ENCODE data around the gene THNSL1. TPM values are rescaled to one million over a fixed set of nuclear protein-coding genes. Genes with fewer than 3 reads are reported as not detected.
A peak's percentile ranks its signal among the peaks of the same experiment; 100 is the strongest.

Gene THNSL1
- total and polyA plus RNA-seq, 9 of the 15 experiments (the other 6 are each of a cell fraction or from before 2014, with no cell fraction given), result 4.5 to 8.6 (median 6.3) TPM

DNA sequence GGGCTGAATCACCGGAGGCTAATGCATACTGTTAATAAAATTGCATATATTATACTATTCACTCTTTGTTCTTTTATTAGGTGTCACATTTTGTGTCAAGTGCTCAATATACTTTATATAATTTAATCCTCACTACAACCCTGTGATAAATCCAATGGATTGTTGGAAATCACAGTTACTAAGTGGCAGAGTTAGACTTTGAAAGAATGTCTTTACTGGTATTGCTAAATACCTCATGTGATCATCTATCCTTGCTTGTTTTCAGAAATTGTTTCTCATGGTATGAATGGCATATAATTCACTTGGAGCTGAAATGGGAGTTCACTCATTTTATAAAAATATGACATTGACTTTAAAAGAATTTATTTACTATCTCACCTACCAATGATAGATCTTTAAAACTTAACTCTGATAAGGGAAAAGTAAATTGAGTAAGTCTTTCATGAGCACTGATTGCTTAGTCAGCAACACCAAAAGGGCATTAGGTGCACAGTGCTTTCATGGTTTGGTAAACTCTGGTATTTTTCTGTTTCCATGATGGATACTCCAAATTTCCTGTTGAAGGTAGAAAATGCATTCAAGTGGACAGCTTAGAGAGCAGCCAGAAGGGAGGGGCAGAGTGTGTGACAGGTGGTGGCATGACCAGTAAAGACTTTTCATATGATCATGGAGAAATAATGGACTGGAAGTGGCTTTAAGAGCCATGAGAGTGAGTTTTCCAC is 23.0 kb upstream of the THNSL1 start:
- Histone ChIP-seq H3K9me1 (ENCODE audit: control insufficient read depth, insufficient read depth, low read length) (no peaks in the 10 kb centered on the region), H3K27ac (ENCODE audit: extremely low read depth, low read depth, low read length) (no peak overlapping the region), H4K20me1 (replicated peaks; ENCODE audit: control insufficient read depth, insufficient read depth, low read length) (no peaks in the 10 kb centered on the region), H2AFZ (ENCODE audit: low read depth, low read length) (no peak overlapping the region), H3K4me2 (ENCODE audit: insufficient read depth, low read length) (no peak overlapping the region), H3K4me3 (no peak overlapping the region), H3K27me3 (ENCODE audit: control insufficient read depth in 2 of 2, insufficient read depth in 2 of 2, low read length in 2 of 2) (no peaks in the 10 kb centered on the region), H3K9me3 (replicated peaks; ENCODE audit: control insufficient read depth, insufficient read depth, low read depth, low read length) (no peaks in the 10 kb centered on the region), H3K4me1 (replicated peaks in 1 of 2; ENCODE audit: control insufficient read depth in 2 of 2, insufficient read depth in 2 of 2, low read length in 2 of 2) (peaks cover 9 to 11% of the 10 kb centered on the region in 2 experiments), H3K9ac (ENCODE audit: insufficient read depth in 1 of 2, low read depth in 2 of 2, low read length in 2 of 2) (no peak overlapping the region), H3K79me2 (ENCODE audit: control insufficient read depth, insufficient read depth, low read length) (no peaks in the 10 kb centered on the region), H3K36me3 (ENCODE audit: control insufficient read depth, insufficient read depth, low read length) (no peaks in the 10 kb centered on the region)
- ATAC-seq (no peak), FAIRE-seq (peak; percentile 15), DNase-seq (ENCODE audit: extremely low read depth in 1 of 4, low spot score in 3 of 4) (no peak)
- BruUV-seq (replicated peaks), result no TSS peak
- 91% methylated on average over 1 of the region's 1 CpG for WGBS (ENCODE audit: insufficient coverage, low coverage, missing lambda C conversion rate)
- ChIA-PET CTCF (ENCODE audit: low intra/inter-chr PET ratio) (interaction anchor here (0.7 kb wide), 1 partner anchor 346 kb away, joined by 4 read pairs; no protein-coding TSS in a partner anchor), POLR2A (no interaction called here)
- in situ Hi-C loops (cut with MboI), result no loop called here
- intact Hi-C loops (cut with micrococcal nuclease), result no loop called here
- TF ChIP-seq KDM1A (IDR thresholded peaks at IDR 0.05) (0 out of 4 replicates have a peak, but pooled peaks of 1 of the 2 experiments have one; percentile 22), C11orf30 (IDR thresholded peaks at IDR 0.05; ENCODE audit: low read depth) (peak; percentile 77), SMARCC2 (IDR thresholded peaks at IDR 0.05; ENCODE audit: low read depth) (no peak), ERF (CRISPR knock-in tag; IDR thresholded peaks at IDR 0.05) (no peak), RFX5 (IDR thresholded peaks at IDR 0.05; ENCODE audit: low read depth, low read length) (no peak), MEF2A (IDR thresholded peaks at IDR 0.05; ENCODE audit: control insufficient read depth, low read depth, low read length) (no peak), ZNF175 (CRISPR knock-in tag; IDR thresholded peaks at IDR 0.05; ENCODE audit: low read depth) (no peak), ZNF316 (IDR thresholded peaks at IDR 0.05) (peak; percentile 82), SRSF1 (IDR thresholded peaks at IDR 0.05; ENCODE audit: low read depth, low read length) (no peak), ATF4 (CRISPR knock-in tag; IDR thresholded peaks at IDR 0.05) (no peak), CBX8 (IDR thresholded peaks at IDR 0.05; ENCODE audit: borderline replicate concordance, extremely low read depth, low read depth, low read length, poor library complexity, severe bottlenecking) (no peak), PHF21A (IDR thresholded peaks at IDR 0.05; ENCODE audit: borderline replicate concordance, low read depth) (no peak), ZNF140 (CRISPR knock-in tag; IDR thresholded peaks at IDR 0.05) (no peak)
- TF ChIP-seq, protein P1, sequence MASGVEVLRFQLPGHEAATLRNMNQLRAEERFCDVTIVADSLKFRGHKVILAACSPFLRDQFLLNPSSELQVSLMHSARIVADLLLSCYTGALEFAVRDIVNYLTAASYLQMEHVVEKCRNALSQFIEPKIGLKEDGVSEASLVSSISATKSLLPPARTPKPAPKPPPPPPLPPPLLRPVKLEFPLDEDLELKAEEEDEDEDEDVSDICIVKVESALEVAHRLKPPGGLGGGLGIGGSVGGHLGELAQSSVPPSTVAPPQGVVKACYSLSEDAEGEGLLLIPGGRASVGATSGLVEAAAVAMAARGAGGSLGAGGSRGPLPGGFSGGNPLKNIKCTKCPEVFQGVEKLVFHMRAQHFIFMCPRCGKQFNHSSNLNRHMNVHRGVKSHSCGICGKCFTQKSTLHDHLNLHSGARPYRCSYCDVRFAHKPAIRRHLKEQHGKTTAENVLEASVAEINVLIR (CRISPR knock-in tag; IDR thresholded peaks at IDR 0.05), result no peak
- TF ChIP-seq, protein P2, sequence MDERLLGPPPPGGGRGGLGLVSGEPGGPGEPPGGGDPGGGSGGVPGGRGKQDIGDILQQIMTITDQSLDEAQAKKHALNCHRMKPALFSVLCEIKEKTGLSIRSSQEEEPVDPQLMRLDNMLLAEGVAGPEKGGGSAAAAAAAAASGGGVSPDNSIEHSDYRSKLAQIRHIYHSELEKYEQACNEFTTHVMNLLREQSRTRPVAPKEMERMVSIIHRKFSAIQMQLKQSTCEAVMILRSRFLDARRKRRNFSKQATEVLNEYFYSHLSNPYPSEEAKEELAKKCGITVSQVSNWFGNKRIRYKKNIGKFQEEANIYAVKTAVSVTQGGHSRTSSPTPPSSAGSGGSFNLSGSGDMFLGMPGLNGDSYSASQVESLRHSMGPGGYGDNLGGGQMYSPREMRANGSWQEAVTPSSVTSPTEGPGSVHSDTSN (CRISPR knock-in tag; IDR thresholded peaks at IDR 0.05; ENCODE audit: low read depth), result no peak
- TF ChIP-seq, protein P2 (tag; conservative IDR thresholded peaks at IDR 0.05; ENCODE audit: low read depth), result no peak
